HEK293 (cell line): Measurements from ENCODE around the gene KCNQ4.
A peak's percentile ranks its signal among the peaks of the same experiment; 100 is the strongest.

ENCODE experiments used
- CTCF ChIA-PET: fragments of 350-600 bp; formaldehyde crosslinking; extraction: SDS; loops from one replicate; lab custom pipeline; 2021; ENCODE audit warnings: antibody characterized with exemption; lab: Yijun Ruan, JAX
- POLR2A ChIA-PET: fragments of 300-600 bp; formaldehyde crosslinking; extraction: SDS; loops from one replicate; lab custom pipeline; 2020; ENCODE audit warnings: antibody characterized with exemption, inconsistent platforms; lab: Yijun Ruan, JAX
- H3K27ac ChIP-seq: fragments of 200-500 bp; sonication (Bioruptor generic); 2 replicates; pipeline ENCODE4 v1.5.1; 2014; ENCODE audit warnings: low read depth, low read length, control low read depth, inconsistent platforms; ENCODE audit errors: extremely low read depth
- H3K36me3 ChIP-seq, 2 experiments: fragments of 200-500 bp in 1 of 2; sonication (Bioruptor generic) in 1 of 2; 1 replicate in 1 of 2; 2 replicates in 1 of 2; pipeline ENCODE4 v1.5.1; 2014 to 2017; ENCODE audit warnings: inconsistent platforms in 2 of 2, low read length in 2 of 2; ENCODE audit not compliant: control insufficient read depth in 2 of 2, insufficient read depth in 1 of 2
- H3K4me1 ChIP-seq: fragments of 200-500 bp; sonication (Bioruptor generic); 2 replicates; pipeline ENCODE4 v1.5.1; 2014; ENCODE audit warnings: mild to moderate bottlenecking, low read length, inconsistent platforms; ENCODE audit not compliant: control insufficient read depth, insufficient read depth
- H3K4me3 ChIP-seq: 2 replicates; pipeline ENCODE4 v1.5.1; 2011; ENCODE audit warnings: low read depth, mild to moderate bottlenecking, control low read depth, low read length, moderate library complexity
- H3K9me3 ChIP-seq: fragments of 200-500 bp; sonication (Bioruptor generic); 2 replicates; pipeline ENCODE4 v1.5.1; 2014; ENCODE audit warnings: low read depth, low read length, inconsistent platforms; ENCODE audit not compliant: control insufficient read depth, insufficient read depth
- ATF2 ChIP-seq: fragments of 450-650 bp; formaldehyde crosslinking; IDR thresholded peaks from 2 replicates; pipeline ENCODE4 v1.5.1; 2016; ENCODE audit warnings: missing biosample characterization, missing genetic modification characterization, low read depth
- PRDM1 ChIP-seq: fragments of 450-650 bp; formaldehyde crosslinking; IDR thresholded peaks from 2 replicates; pipeline ENCODE4; 2016; ENCODE audit warnings: missing biosample characterization, missing genetic modification characterization
- PRDM10 ChIP-seq: fragments of 450-650 bp; formaldehyde crosslinking; IDR thresholded peaks from 2 replicates; pipeline ENCODE4 v1.5.1; 2016; ENCODE audit warnings: missing biosample characterization, missing genetic modification characterization
- SALL2 ChIP-seq: fragments of 450-650 bp; formaldehyde crosslinking; IDR thresholded peaks from 2 replicates; pipeline ENCODE4 v1.5.0; 2017; ENCODE audit warnings: missing biosample characterization, mild to moderate bottlenecking, missing genetic modification characterization, borderline replicate concordance
- SETDB1 ChIP-seq: IDR thresholded peaks from one replicate; pipeline ENCODE4 v1.6.1; 2017; ENCODE audit warnings: mild to moderate bottlenecking, low read length, moderate library complexity, mixed read lengths; ENCODE audit not compliant: insufficient read length
- TRIM28 ChIP-seq: IDR thresholded peaks from 2 replicates; pipeline ENCODE4 v1.6.1; 2011; ENCODE audit warnings: low read length, control low read depth, borderline replicate concordance
- WT1 ChIP-seq: fragments of 450-650 bp; formaldehyde crosslinking; IDR thresholded peaks from 2 replicates; pipeline ENCODE4 v1.5.1; 2016; ENCODE audit warnings: missing biosample characterization, missing genetic modification characterization
- YY1 ChIP-seq: fragments of 450-650 bp; formaldehyde crosslinking; IDR thresholded peaks from 2 replicates; pipeline ENCODE4 v1.5.1; 2018; ENCODE audit warnings: missing biosample characterization, missing genetic modification characterization
- ZBTB21 ChIP-seq: fragments of 450-650 bp; formaldehyde crosslinking; IDR thresholded peaks from 2 replicates; pipeline ENCODE4 v1.5.1; 2017; ENCODE audit warnings: missing biosample characterization, missing genetic modification characterization
- ZNF114 ChIP-seq: fragments of 450-650 bp; formaldehyde crosslinking; IDR thresholded peaks from 2 replicates; pipeline ENCODE4 v1.5.0; 2017; ENCODE audit warnings: missing biosample characterization, missing genetic modification characterization
- ZNF211 ChIP-seq: fragments of 450-650 bp; formaldehyde crosslinking; IDR thresholded peaks from 2 replicates; pipeline ENCODE4 v1.5.1; 2016; ENCODE audit warnings: low read depth, missing biosample characterization, missing genetic modification characterization
- ZNF280C ChIP-seq: fragments of 450-650 bp; formaldehyde crosslinking; IDR thresholded peaks from 2 replicates; pipeline ENCODE4 v1.5.1; 2016; ENCODE audit warnings: missing biosample characterization, missing genetic modification characterization
- ZNF335 ChIP-seq: fragments of 450-650 bp; formaldehyde crosslinking; conservative IDR thresholded peaks from 2 replicates; pipeline ENCODE4 v1.5.1; 2016; ENCODE audit warnings: missing biosample characterization, missing genetic modification characterization
- ZNF449 ChIP-seq: fragments of 450-650 bp; formaldehyde crosslinking; IDR thresholded peaks from 2 replicates; pipeline ENCODE4 v1.5.1; 2017; ENCODE audit warnings: missing biosample characterization, mild to moderate bottlenecking, missing genetic modification characterization, moderate library complexity
- ZNF48 ChIP-seq: fragments of 450-650 bp; formaldehyde crosslinking; IDR thresholded peaks from 2 replicates; pipeline ENCODE4 v1.5.1; 2016; ENCODE audit warnings: missing biosample characterization, missing genetic modification characterization
- ZNF558 ChIP-seq: fragments of 450-650 bp; formaldehyde crosslinking; IDR thresholded peaks from 2 replicates; pipeline ENCODE4 v1.5.1; 2016; ENCODE audit warnings: missing biosample characterization, missing genetic modification characterization
- ZNF596 ChIP-seq: fragments of 450-650 bp; IDR thresholded peaks from 2 replicates; pipeline ENCODE4 v1.5.0; 2018; ENCODE audit warnings: missing biosample characterization, mild to moderate bottlenecking, missing genetic modification characterization, moderate library complexity
- ZNF664 ChIP-seq: fragments of 450-650 bp; formaldehyde crosslinking; IDR thresholded peaks from 2 replicates; pipeline ENCODE4 v1.5.1; 2016; ENCODE audit warnings: missing biosample characterization, missing genetic modification characterization
- ZNF670 ChIP-seq: fragments of 450-650 bp; formaldehyde crosslinking; IDR thresholded peaks from 2 replicates; pipeline ENCODE4 v1.5.1; 2016; ENCODE audit warnings: missing biosample characterization, missing genetic modification characterization, low read depth
- ZNF707 ChIP-seq: fragments of 450-650 bp; formaldehyde crosslinking; IDR thresholded peaks from 2 replicates; pipeline ENCODE4 v1.5.1; 2016; ENCODE audit warnings: missing biosample characterization, missing genetic modification characterization
- ZNF747 ChIP-seq: fragments of 450-650 bp; formaldehyde crosslinking; IDR thresholded peaks from 2 replicates; pipeline ENCODE4 v1.5.1; 2016; ENCODE audit warnings: missing biosample characterization, missing genetic modification characterization
- ZXDB ChIP-seq: fragments of 450-650 bp; formaldehyde crosslinking; IDR thresholded peaks from 2 replicates; pipeline ENCODE4 v1.5.1; 2016; ENCODE audit warnings: missing biosample characterization, missing genetic modification characterization

The KCNQ4 gene

GRCh38 chr1:40868051-40868723 is 84.6 kb downstream of the KCNQ4 start:
- ChIA-PET CTCF (interaction anchor here (1.0 to 1.7 kb wide), 3 partner anchors 17 to 82 kb away, joined by 4 to 7 read pairs (median 6); no protein-coding TSS in a partner anchor), POLR2A (interaction anchor here (0.6 kb wide), 1 partner anchor 548 kb away, joined by 6 read pairs; no protein-coding TSS in a partner anchor)
- TF ChIP-seq ZNF335 (tag by site-specific recombination) = peak; percentile 59
- 0 out of 2 replicates have a peak, but pooled peaks have one; percentile 9 for TF ChIP-seq TRIM28
- peak; percentile 46 for TF ChIP-seq PRDM10 (tag by site-specific recombination)
- no peak for TF ChIP-seq WT1
- Histone ChIP-seq H3K9me3 (no peaks in the 10 kb centered on the region), H3K4me1 (no peaks in the 10 kb centered on the region), H3K36me3 (no peaks in the 10 kb centered on the region), H3K4me3 (no peak overlapping the region), H3K27ac (no peak overlapping the region)

GRCh38 chr1:40870135-40870728 is 86.6 kb downstream of the KCNQ4 start:
- H3K9me3 ChIP-seq = no peaks in the 10 kb centered on the region
- no peak overlapping the region for H3K27ac ChIP-seq
- H3K36me3 ChIP-seq = no peaks in the 10 kb centered on the region
- TF ChIP-seq SETDB1 (peak; percentile 77), ZNF707 (tag by site-specific recombination) (no peak), ZNF48 (no peak), ZNF747 (tag by site-specific recombination) (no peak)
- TF ChIP-seq, all 188 proteins: peak for 1
- CTCF ChIA-PET = interaction anchor here (0.7 to 3.8 kb wide), 3 partner anchors 21 to 82 kb away, joined by 3 to 17 read pairs (median 4); no protein-coding TSS in a partner anchor
- no peak overlapping the region for H3K4me3 ChIP-seq
- no peaks in the 10 kb centered on the region for H3K4me1 ChIP-seq
- POLR2A ChIA-PET = no interaction called here

- Histone ChIP-seq H3K4me1 (no peaks in the 10 kb centered on the region), H3K9me3 (no peaks in the 10 kb centered on the region), H3K36me3 (no peaks in the 10 kb centered on the region), H3K27ac (no peak overlapping the region), H3K4me3 (no peak overlapping the region)
- ChIA-PET POLR2A (interaction anchor here (1.2 kb wide), 1 partner anchor 10 kb away, joined by 4 read pairs; the partner anchor contains the start of gene CITED4), CTCF (interaction anchor here (0.6 to 3.8 kb wide), 4 partner anchors 23 to 107 kb away, joined by 3 to 17 read pairs (median 4); no protein-coding TSS in a partner anchor)
- TF ChIP-seq ZNF558 (tag by site-specific recombination) (no peak), ZBTB21 (no peak), ZNF211 (tag by site-specific recombination) (no peak), ZNF670 (tag by site-specific recombination) (no peak), SALL2 (tag by site-specific recombination) (no peak), ZNF280C (tag by site-specific recombination) (no peak), ZXDB (no peak), ZNF596 (tag by site-specific recombination) (no peak), ATF2 (tag by site-specific recombination) (no peak), PRDM1 (no peak), ZNF114 (tag by site-specific recombination) (no peak), ZNF449 (no peak), ZNF664 (tag by site-specific recombination) (no peak), YY1 (tag by site-specific recombination) (no peak)
Observed at GRCh38 chr1:40872276-40872675, 88.7 kb downstream of the KCNQ4 start.
